GM19455 (cell line): ENCODE measurements around the gene LTBR.

Experiments
- ATAC-seq: cut with Tn5 transposase; IDR thresholded peaks from one replicate; pipeline ENCODE4 v1.9.1; 2021; ENCODE audit not compliant: unreplicated experiment

LTBR gene

GRCh38 chr12:6346235-6346832 lies 37.6 kb upstream of the LTBR start:
- ATAC-seq = no peak

GRCh38 chr12:6346942-6347341 lies 37.0 kb upstream of the LTBR start:
- ATAC-seq = no peak

- ATAC-seq = no peak
These were observed 36.3 kb upstream of the LTBR start for GRCh38 chr12:6347367-6348338.

- ATAC-seq = no peak
These were observed 32.3 kb upstream of the LTBR start for GRCh38 chr12:6351622-6352021.

GRCh38 chr12:6352193-6353173 lies 31.5 kb upstream of the LTBR start:
- ATAC-seq = no peak

- ATAC-seq = no peak
These were observed 29.2 kb upstream of the LTBR start for GRCh38 chr12:6354495-6355393.

GRCh38 chr12:6355491-6356373 lies 28.2 kb upstream of the LTBR start:
- ATAC-seq = no peak

- ATAC-seq = no peak
These were observed 27.6 kb upstream of the LTBR start for GRCh38 chr12:6356374-6356820.

GRCh38 chr12:6358881-6359280 lies 25.1 kb upstream of the LTBR start:
- ATAC-seq = no peak

GRCh38 chr12:6360080-6360571 lies 23.8 kb upstream of the LTBR start:
- ATAC-seq = no peak

GRCh38 chr12:6360578-6361490 lies 23.1 kb upstream of the LTBR start:
- ATAC-seq = no peak

GRCh38 chr12:6361834-6362233 lies 22.1 kb upstream of the LTBR start:
- ATAC-seq = no peak

GRCh38 chr12:6362403-6362802 lies 21.6 kb upstream of the LTBR start:
- no peak for ATAC-seq

- ATAC-seq = no peak
These were observed 21.0 kb upstream of the LTBR start for GRCh38 chr12:6363010-6363329.

- ATAC-seq = no peak
These were observed 20.5 kb upstream of the LTBR start for GRCh38 chr12:6363330-6364043.

GRCh38 chr12:6364044-6364374 lies 20.0 kb upstream of the LTBR start:
- ATAC-seq = no peak
